SK-N-MC (cell line): ENCODE data around the gene FADS2.

Source experiments
- EZH2 ChIP-seq: fragments of 200-600 bp; sonication (generic); IDR thresholded peaks from one replicate; pipeline ENCODE4 v1.6.1; 2017; ENCODE audit warnings: antibody characterized with exemption
- FOXP2 ChIP-seq: optimal IDR thresholded peaks from 2 replicates; pipeline ENCODE3; 2011; ENCODE audit warnings: mild to moderate bottlenecking, moderate library complexity; ENCODE audit not compliant: insufficient read depth; ENCODE audit errors: extremely low read length, control extremely low read depth
- POLR2AphosphoS5 ChIP-seq: IDR thresholded peaks from 2 replicates; pipeline ENCODE4 v1.6.1; 2012; ENCODE audit warnings: mild to moderate bottlenecking, low read depth, low read length, borderline replicate concordance

DNA sequence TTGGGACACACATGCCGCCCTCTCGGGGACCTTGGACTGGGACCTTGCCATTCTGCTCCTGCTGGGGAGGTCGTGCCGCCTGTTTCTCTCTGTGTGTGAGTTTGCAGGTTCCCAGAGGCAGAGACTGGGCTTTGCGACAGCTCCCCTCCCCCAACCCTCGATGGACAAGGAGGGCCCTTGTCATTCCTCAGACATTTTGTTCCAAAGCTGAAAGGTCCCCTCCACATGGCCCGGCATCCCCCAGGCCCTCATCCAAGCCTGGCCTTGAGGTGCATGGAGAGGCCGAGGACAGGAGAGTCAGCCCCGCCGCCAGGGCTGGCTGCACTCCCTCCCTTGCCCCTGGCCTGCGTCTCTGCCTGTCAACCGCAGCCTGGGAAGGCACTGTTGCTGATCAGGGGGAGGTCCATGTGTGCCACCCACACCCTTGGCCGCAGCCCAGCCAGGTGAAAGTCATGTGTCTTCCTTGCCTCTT is 25.6 kb downstream of the FADS2 start:
- TF ChIP-seq POLR2AphosphoS5: no peak; the same call in 1 of the 2 replicates
- TF ChIP-seq EZH2: no peak
- no peak for TF ChIP-seq FOXP2
